ENCODE results near the gene TTLL6.

DNA sequence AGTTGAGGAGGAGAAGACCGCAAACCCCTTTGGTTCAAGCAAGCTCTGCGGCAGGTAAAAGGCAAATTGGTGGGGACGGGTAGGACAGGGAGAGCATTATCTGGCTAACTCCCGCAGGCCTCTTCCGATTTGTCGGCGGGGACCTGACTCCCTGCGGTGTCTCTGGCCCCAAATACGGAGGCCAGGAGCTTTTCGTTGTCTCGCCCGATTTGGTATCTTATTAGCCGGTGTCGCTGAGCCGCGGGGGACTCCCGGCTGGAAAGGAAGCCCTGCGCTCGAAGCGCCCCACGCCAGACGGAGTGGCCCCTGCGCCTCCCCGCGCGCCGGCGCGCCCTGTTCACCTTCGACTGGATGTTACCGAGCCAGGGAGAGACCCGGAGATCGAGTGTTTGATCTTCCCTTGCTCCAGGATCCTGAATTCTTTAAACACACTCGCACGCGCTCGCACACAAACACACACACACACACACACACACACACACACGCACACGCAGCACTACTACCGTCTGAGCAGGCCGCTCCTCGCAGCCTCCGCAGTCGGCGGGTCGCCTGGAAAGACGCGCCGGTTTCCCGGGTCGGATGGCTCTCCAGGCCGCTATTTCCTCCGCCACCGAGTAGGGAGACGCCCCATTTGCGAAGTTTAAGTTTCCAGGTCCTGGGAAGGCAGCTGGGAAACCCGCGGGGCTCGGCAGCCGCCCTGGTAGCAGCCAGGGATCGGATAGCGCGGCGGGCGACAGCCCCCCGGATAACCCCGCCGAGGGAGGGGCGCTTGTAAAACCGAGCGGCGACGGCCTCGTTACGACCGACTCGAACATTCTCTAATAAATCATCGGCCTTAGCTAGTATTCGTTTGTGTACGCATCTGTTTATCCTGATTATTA lies 98.0 kb downstream of the TTLL6 start:
- TF ChIP-seq TAF1 (IDR thresholded peaks at IDR 0.05; ENCODE audit: low read depth, low read length), result no peak
- TF ChIP-seq ZNF274 (IDR thresholded peaks at IDR 0.05; ENCODE audit: borderline replicate concordance, extremely low read depth, low read length), result no peak
- no peak for TF ChIP-seq CTCF (IDR thresholded peaks at IDR 0.05; ENCODE audit: control extremely low read depth in 1 of 3, insufficient read depth in 1 of 3, low read depth in 1 of 3, low read length in 3 of 3)
- no peak for TF ChIP-seq FOSL1 (IDR thresholded peaks at IDR 0.05; ENCODE audit: insufficient read depth, low read depth, low read length)
- TF ChIP-seq POLR2A (IDR thresholded peaks at IDR 0.05; ENCODE audit: control extremely low read depth in 1 of 2, low read depth in 2 of 2, low read length in 2 of 2), result no peak
- TF ChIP-seq EZH2 (IDR thresholded peaks at IDR 0.05; ENCODE audit: low read depth, low read length, severe bottlenecking), result peak; percentile 98
- TF ChIP-seq BACH1 (IDR thresholded peaks at IDR 0.05; ENCODE audit: low read length), result no peak
- TF ChIP-seq CBX8 (IDR thresholded peaks at IDR 0.05; ENCODE audit: borderline replicate concordance, low read depth, low read length), result peak; percentile 96; the same call in 1 of the 2 replicates
- TF ChIP-seq, protein P1, sequence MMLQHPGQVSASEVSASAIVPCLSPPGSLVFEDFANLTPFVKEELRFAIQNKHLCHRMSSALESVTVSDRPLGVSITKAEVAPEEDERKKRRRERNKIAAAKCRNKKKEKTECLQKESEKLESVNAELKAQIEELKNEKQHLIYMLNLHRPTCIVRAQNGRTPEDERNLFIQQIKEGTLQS (IDR thresholded peaks at IDR 0.05; ENCODE audit: insufficient read depth, low read depth, low read length), result no peak
- no peak for TF ChIP-seq POLR2AphosphoS5 (IDR thresholded peaks at IDR 0.05; ENCODE audit: low read depth, low read length)
- TF ChIP-seq NRF1 (IDR thresholded peaks at IDR 0.05; ENCODE audit: low read depth, low read length), result no peak
- no peak for TF ChIP-seq CBX5 (IDR thresholded peaks at IDR 0.05; ENCODE audit: low read depth, low read length)
- TF ChIP-seq MAFK (IDR thresholded peaks at IDR 0.05; ENCODE audit: low read depth, low read length), result no peak
- no peak for TF ChIP-seq YY1 (IDR thresholded peaks at IDR 0.05; ENCODE audit: low read depth, low read length)
